Smooth muscle cell of the brain vasculature (primary cell): Measurements from ENCODE around the gene USH1C.

ENCODE experiments used
- DNase-seq: peaks from one replicate; pipeline ENCODE4 v3.0.0-alpha.2; 2012; ENCODE audit warnings: low read depth, low spot score

Gene USH1C

DNA sequence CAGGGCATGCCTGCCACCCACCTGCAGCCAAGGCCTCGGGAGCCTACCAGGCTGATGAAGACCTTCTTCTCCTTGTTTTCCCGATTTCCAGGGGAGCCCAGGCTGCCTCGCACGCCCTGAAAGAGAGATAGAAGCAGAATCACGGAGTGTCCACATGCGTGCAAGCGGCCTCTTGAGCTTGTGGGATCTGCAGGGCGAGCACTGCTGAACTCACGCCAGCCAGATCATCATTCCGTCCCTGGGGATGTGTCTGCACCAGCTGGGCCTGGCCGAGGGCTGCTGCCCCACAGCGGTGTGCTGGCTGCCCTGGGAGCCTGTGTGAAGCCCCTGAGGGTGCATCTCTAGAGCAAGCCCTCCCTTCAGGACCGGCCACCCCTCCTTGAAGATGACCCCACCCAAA is 17.9 kb downstream of the USH1C start:
- no peak for DNase-seq

DNA sequence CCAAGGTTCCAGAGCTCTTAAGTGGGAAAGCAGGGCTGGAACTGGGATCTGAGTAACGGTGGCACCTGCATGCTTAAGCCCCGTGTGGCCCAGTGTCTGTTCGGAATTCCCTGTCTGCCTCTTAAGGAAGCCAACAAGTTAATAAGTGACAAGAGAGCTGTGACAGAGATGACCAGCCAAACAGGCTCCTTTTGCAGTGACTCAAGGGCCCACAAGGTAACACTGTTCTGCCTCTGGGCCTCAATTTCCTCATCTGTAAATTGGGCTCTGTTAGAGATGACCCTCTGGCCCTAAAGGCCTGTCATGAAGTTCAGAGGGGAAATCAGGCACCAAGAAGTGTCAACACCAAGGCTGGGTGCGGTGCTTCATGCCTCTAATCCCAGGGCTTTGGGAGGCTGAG is 18.6 kb downstream of the USH1C start:
- DNase-seq, result no peak

DNA sequence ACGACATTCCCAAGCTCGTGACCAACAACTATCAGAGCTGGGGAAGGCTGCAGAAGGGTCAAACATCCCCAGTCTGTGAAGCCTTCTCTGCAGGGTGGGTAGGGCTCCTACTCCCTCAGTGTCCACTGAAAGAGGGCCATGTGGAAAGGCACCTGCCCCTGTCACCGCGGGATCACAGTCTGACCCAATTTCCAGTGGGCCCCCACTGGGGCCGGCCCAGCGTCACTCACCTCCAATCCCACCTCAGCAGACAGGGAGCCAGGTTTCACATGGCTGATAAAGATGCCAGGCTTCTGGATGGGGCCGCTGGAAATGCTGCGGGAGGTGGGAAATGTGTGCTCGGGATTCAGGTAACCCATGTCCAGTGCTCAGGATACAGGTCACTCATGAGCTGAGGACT is 20.0 kb downstream of the USH1C start:
- no peak for DNase-seq

DNA sequence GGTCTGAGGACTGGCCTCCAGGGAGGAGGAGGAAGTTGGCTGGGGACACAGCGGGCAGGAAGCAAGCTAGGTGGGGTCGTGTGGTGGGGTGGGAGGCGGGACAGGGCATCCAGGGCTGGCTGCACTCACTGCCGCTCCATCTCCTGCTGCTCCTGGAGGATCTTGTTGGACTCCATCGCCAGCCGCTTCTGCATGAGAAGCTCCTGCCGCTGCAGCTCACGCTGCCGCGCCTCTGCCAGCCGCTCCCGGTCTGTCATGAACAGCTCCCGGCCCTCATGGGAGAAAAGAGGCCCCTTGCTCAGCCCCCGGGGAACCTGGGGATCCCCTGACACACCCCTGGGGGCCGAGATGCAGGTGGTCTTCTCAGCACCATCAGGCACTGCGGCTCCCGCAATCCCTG is 21.6 kb downstream of the USH1C start:
- no peak for DNase-seq

DNA sequence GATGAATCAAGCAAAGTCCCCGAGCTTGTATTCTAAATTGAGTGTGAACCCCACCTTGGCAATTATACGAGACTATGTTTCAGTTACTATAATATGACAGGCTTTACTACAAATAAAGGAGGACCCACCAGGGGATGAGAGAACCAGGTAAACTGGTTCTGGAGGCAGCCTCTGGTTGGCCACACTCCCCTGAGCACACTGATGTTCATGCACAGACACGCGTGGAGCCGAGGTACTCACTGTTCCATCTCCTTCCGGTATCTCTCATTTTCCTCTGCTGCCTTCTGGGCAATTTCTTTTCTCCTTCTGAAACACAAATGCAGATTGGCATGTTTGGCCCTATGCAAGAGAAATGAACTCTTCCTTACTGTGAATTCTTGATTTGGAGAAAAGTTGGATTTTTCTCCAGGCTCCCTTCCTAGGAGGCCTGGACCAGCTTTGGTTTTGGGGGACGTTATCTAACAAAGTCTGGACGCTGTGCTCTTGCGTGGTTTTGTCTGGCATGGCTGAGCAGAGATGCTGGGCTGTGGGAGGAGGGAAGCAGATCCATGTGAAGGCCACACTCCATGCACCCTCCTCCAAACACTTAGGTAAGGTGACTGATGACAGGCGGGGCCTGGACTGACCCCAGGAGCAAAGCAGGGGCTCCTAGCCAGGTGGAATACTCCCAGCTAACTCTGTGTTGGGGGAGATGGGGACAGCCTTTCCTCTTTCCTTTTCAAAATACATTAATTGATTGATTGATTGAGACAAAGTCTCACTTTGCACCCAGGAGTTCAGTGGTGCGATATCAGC is 22.9 kb downstream of the USH1C start:
- DNase-seq, result no peak

DNA sequence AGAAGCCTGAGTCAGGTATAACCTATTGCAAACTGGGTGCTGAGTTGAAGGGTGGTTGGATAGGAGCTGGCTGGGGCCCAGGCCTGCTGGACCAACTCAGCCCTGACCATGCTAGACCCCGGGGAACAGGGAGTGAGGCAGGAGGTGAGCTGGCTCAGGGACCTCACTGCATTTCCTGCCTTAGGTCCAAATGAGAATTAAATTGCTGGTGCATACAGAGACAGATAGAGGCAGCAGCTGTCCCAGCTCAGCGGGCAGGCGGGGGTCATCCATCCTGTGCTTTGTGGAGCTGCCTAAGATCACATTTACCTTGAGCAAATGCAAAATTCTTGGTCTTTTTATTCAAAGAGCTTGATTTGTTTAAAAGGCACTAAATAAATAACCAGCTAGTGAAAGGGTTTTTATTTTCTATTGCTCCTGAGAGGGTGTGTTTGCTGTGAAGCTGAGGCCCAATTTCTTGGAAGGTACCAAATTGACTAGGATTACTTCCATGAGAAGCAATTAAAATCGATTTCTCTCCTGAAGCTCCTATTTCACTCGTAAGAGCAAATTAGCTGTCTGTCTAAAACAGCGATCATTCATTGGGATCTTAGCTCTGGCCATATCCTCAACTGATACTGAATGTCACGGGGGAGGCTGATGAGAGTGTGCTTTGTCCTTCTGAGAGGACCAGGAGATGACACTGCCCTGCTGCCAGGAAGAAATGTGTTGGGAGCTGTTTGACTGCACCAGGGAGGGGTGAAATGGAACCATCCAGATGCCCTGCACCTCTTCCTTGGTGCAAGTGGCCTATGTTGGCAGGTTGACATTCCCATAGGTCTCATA is 24.9 kb downstream of the USH1C start:
- no peak for DNase-seq

DNA sequence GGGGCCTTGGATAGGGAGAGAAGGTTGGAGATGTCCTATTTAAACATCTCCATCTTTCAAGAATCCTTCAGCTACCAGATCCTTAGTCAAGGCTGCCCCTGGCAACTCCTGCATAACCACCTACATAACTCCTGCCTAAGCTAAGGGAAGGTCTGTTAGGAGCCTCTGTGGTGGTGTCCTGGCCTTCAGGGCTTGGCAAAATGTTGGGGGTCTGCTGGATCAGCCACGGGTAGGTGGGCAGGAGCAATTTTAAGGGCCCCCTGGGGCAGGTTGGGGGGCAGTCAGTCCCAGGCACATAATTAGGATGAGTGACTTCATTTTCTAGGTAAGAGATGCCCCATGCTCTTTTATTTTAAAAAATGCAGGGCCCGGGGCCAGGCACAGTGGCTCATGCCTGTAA is 25.9 kb downstream of the USH1C start:
- no peak for DNase-seq

DNA sequence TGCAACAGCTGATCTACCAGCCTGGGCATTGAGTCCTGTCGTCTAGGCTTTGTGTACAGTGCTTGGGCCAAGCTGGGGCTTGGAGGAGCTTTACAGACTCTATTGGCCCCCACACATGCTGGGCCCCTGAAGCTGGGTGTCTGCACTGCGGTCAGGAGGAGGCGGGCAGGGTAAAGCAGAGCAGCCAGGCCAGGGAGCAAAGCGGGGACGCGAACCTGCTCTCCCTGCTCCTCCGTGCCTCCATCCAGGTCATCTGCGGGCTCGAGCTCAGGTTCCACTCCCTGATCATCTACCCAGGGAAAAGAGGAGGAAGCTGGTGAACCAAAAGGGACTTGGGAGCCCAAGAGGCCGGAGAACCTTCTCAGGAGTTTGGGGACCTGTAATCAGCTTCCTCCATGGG is 27.0 kb downstream of the USH1C start:
- DNase-seq, result no peak

DNA sequence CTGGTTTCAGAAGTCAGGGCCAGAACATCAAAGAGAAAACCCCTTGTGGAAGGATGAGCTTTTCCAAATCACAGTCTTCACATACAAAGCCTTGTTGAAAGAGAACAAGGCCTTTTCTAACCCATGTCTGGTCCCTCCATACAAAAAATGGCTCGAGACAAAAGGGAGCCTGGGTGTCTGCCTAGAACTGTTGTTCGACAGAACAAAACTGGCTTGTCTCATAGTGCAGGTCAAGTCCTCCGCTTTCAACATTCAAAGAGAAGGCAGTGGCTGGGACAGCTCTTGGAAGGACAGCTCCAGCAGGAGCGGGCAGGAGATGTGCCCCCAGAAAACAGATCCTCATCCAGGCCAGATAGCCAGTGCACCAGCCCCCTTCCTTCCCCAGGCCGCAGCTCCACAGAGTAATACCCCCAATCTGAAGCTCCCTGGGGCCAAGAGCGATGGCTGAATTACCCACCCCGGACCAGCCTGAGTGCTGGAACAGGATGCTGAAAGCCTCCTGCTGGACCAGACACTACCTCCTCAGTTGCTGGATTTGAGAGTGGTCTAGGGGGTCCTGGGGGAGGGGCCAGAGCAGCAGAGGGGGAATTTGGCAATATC is 27.6 kb downstream of the USH1C start:
- DNase-seq, result no peak

DNA sequence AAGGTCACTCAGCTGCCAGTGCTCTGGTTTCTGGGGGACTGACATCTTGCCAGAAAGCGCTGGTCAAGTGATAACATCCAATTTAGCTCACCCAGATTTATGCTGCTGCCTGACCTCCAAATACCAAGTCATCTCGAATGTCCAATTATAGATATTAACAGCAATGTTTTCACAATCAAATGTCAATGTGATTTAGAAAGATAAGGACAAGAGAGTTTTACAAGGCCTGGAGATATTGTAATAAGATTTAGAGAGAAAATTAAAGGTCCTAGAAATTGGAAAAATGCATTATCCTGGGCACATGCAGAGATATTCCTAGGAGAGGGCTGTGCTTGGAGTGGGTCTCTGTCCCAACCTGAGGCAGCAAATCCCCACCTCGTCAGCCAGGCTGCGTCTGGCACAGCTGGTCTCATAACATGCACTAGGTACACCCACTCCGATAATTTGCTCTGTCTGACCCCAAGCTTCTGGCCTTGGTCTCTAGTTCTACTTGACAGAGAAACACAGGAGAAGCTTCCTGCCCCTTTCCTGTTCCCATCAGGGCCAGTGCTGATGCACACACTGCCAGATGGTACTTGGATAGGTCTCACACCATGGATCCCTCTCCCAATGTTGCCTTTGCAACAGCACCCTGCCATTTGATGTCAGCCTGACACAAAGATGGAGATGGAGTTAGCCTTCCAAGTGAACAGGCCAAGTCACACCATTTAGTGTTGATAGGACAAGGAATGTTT is 28.6 kb downstream of the USH1C start:
- DNase-seq, result no peak

DNA sequence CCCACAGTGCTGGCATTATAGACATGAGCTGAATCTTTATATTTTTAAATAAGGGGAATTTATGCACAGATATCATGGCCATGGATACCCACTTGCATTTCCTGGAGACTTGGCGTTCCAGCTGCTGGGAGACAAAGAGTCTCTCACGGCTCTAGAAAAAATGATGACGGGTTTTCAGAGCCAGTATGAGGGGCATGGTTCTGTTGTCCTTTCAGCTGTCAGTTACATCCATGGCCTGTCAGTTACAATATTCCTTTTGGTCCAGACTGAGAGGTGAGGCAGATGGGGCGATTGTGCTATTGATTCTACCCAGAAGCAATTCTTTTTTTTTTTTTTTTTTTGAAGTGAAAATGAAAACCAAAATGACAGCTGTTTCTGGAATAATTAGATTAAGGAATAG is 29.7 kb downstream of the USH1C start:
- DNase-seq, result no peak

DNA sequence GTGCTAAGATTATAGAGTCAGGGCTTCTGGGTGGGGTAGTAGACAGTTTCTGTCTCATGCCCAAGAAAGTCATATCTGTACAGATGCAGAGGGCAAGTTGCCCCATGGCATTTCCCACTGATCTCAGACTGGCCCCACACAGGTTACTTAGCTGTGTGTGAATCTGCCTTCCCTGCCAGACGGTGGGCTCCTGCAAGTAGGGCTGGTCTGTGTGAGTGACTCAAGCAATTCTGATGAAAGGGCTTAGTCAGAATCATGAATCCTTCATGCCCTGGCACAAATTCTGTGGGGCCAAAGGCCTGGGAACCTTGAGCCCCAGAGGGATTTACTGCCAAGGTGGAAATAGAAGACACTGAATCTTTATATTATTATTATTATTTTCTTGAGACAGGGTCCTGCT is 30.4 kb downstream of the USH1C start:
- DNase-seq, result no peak

DNA sequence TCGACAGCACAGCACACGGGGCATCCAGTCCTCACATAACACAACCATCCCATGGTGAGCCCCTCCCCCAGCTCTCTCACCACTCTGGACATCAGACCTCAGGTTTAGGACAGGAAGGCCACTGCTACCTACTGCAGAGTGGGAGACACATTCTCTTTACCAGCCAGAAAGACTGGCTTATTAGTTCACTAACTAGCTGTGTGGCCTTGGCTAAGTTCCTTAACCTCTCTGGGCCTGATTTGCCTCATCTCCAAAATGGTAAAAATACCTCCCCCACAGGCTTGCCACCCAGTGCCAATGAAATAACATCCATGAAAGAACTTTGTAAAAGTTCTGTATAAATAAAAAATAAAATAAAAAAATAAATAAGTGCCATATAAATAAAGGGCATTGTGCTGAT is 32.1 kb downstream of the USH1C start:
- DNase-seq, result no peak

DNA sequence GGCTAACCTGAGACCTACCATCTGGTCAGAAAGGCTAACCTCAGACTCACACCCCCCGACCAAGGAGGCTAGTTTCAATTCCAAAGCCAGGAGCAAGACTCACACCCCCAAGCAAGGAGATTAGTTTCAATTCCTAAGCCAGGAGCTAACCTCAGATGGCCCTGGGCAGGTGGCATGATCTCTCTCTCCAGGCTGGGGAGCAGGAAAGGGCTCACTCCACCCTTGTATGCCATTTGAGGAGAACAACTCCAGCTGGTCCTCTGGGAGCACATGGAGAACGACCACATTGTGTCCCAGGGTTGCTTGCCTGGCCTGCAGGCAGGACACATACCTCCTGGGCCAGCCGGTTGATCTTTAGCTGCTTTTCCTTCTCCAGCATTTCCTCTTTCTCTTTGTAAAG is 32.6 kb downstream of the USH1C start:
- no peak for DNase-seq

DNA sequence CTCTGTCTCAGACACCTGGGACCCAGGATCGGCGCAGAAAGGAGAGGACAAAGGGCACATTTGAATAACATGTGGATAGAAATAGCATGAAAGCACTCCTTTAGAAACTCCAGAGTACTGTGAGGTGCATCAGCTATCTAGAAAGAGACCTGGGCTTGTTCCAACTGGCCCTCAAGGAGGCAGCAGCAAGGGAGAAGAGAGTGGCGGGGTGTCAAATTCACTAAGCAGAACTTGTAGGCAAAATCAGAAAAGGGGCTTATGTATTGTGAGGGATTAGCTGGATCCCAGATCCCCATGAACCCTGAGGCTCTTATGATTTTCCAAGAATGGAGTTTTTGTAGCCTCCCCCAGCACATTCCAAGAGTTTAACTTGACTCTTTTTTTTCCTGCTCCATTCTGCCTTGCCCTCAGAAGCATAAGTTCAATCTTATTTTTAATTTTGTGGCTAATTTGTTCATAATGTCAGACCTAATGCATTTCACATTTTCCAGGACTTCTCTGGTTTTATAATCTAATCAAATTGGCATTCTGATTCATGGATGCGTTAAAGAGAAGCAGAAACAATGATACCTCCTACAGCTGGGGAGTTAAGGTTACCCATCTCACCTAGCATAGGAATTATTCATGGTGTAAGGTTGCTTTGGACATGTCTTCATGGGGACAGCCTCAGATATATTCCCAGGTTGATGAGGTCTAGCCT is 33.6 kb downstream of the USH1C start:
- no peak for DNase-seq

DNA sequence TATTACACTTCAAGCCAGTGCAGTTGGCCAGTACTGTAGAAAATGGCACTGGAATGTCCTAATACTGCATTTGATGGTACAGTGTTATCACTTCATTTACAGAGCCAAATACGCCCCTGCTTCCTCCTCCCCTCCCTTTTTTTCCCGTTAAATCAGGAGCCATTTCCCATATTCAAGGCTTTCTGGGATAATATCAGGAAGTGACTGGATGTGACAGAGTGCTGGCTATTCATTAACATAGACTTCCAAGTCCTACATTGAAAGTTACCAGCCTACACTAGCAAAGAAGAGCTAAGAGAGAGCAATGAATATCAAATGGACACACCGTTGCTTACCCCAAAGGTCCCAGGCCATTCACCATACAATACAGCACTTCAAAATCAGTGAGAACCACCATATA is 35.4 kb downstream of the USH1C start:
- no peak for DNase-seq

DNA sequence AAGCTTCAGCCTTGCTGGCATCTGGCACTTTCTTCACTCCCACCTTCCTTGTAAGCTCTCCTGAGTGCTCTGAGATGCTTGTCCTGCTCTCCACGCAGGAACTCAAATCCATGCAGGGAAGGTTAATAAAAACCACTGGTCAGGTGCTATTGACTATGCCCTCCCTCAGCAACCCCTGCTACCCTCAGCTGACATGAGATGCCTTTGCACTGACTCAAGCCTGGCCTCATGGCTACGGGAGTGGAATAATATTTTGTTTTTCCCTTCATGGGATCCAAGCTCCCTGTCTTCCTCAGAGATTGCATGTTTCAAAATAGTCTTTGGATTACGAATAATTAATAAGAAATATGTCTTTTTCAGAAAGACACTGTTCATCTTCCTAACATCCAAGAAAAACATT is 35.9 kb downstream of the USH1C start:
- DNase-seq, result no peak

DNA sequence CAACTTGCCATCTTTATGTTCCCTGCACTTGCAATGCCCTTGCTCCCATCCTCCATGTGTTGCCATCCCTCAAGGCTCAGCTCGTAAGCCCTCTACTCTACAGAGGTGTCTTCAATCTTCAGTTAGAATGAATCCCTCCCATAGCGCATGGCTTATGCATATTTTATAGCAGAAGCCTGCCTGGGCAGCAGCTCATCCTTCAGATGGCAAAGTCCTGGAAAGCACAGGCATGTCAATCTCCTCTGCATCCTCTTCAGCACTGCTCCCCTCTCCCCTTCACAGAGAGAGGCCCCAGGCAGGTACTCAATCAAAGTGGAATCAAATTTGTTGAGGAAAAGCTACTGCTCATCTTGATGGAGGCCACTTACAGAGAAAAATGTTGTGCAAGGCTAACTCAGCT is 36.4 kb downstream of the USH1C start:
- no peak for DNase-seq

DNA sequence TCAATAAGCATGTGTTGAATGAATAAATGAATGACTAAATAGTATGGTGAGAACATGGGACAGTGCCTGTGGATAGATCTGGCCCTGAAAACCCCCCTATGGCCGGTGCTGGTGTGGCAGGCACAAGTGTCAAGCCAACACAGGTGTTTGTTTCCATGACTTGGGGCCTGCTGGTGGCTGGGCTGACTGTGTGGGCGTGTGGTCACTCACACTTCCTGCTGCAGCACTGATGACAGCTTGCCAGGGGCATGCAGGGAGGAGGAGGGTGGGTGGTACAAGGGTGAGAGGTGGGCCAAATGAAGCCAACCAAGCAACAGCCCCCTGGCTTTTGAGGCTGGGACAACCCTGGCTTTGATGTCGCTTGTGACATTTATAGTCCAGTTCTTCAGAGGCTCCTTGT is 37.3 kb downstream of the USH1C start:
- DNase-seq, result no peak

DNA sequence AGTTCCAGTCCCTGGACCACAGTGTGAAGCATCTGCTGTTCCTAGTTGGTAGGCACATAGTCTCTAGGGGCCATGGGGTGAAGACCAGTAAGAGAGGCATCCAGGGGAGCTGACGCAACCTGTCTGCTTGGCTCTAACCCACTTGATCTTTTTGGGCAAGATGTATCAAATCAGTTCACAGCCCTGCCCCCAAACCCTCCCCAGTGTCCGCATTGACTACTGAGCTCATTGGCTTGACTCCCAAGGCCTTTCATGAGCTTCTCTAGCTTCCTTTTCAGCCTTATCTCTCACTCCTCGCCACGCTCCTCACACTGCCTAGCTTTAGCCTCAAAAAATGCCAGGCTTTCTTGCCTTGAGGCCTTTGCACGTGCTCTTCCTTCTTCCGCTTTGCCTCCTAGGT is 37.9 kb downstream of the USH1C start:
- no peak for DNase-seq

DNA sequence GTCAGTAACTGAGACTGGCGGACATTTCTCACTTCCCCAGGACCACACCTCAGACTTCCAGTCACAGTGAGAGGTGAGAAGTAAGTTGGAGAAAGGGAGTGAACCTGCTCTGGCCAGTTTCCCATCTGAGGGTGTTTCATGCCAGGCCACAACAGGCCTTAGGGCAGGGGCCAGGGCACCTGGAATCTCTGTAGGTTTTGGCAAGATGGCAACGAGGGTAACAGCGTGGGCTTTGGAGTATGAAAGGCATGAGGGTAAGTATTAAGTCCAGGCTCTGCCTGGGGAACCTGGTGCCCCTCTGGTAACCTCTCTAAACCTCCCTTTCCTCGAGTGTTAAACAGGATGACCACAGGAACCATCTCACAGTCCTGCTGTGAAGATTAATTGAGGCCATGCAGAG is 39.1 kb downstream of the USH1C start:
- DNase-seq, result no peak
